Prostate gland (tissue), 2 donors: ENCODE results near the gene SMR3B. TPM values are rescaled to one million over a fixed set of nuclear protein-coding genes. Genes with fewer than 3 reads are reported as not detected.

Experiments
- DNase-seq: peaks from one replicate; pipeline ENCODE4 v3.0.0-alpha.2; 2019; ENCODE audit warnings: low spot score
- H3K27ac ChIP-seq, 2 donors: fragments of 200-600 bp; sonication (generic); 2 replicates each; pipeline ENCODE4 v1.5.1; 2017 to 2019
- H3K27me3 ChIP-seq: fragments of 200-600 bp; sonication (generic); replicated peaks from 2 replicates; pipeline ENCODE4 v1.5.1; 2019; ENCODE audit not compliant: insufficient read depth
- H3K36me3 ChIP-seq, 2 donors: fragments of 200-600 bp; sonication (generic); 1 replicate in 1 of 2; 2 replicates in 1 of 2; pipeline versions ENCODE4 v1.5.1 to v1.8.1; 2017 to 2019
- H3K4me1 ChIP-seq: fragments of 200-600 bp; sonication (generic); replicated peaks from 2 replicates; pipeline ENCODE4 v1.5.1; 2019
- H3K4me3 ChIP-seq, 2 donors: fragments of 200-600 bp; sonication (generic); 2 replicates each; pipeline ENCODE4 v1.5.1; 2017 to 2019
- H3K9me3 ChIP-seq: fragments of 200-600 bp; sonication (generic); 2 replicates; pipeline ENCODE4 v1.5.1; 2017
- POLR2AphosphoS5 ChIP-seq: sonication (generic); formaldehyde crosslinking; IDR thresholded peaks from one replicate; pipeline ENCODE4 v1.6.1; 2017; ENCODE audit warnings: antibody characterized with exemption
- WGBS: methylation state at CpG from one replicate; pipeline ENCODE4 v1.1.5; 2018; 5-methylcytosine and 5-hydroxymethylcytosine counted together
- intact Hi-C: fragments of 100-400 bp; cut with DNase I; formaldehyde crosslinking; loops from one replicate; pipeline ENCODE4 v1.14.2; 2022
- total RNA-seq, 2 donors: library from RNA; depleted of rRNA; stranded (reverse); fragments of >200 nt; gene quantifications; one replicate each; pipeline ENCODE4 v1.1.0, GENCODE V29; 2016

SMR3B gene
- total RNA-seq, 2 donors from 2014 or later: not detected

DNA sequence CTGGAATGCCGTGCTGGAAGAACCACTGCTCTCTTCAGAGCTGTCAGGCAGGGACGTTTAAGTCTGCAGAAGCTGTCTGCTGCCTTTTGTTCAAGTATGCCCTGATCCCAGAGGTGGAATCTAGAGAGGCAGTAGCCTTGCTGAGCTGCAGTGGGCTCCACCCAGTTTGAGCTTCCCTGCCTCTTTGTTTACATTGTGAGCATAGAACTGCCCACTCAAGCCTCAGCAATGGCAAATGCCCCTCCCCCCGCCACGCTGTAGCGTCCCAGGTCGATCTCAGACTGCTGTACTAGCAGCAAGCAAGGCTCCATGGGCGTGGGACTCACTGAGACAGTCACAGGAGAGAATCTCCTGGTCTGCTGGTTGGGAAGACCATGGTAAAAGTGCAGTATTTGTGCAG is 54.3 kb downstream of the SMR3B start:
- Histone ChIP-seq H3K27ac (no peak overlapping the region), H3K36me3 (no peaks in the 10 kb centered on the region), H3K4me1 (no peaks in the 10 kb centered on the region), H3K27me3 (no peaks in the 10 kb centered on the region), H3K9me3 (no peaks in the 10 kb centered on the region), H3K4me3 (no peak overlapping the region)
- no peak for DNase-seq
- intact Hi-C loops: no loop called here
- no peak for TF ChIP-seq POLR2AphosphoS5
- 65% methylated on average over 7 of the region's 7 CpGs for WGBS

Other genes starting within 250 kb of the SMR3B start
- gene PRR27, start 228.9 kb upstream of the SMR3B start, total RNA-seq: under 1 TPM in 1 of 2 donors, not detected in 1; 0.23 TPM
- 1 to 10 TPM in 1 of 2 donors, not detected in 1; 2.8 TPM for gene ODAM, start 187.4 kb upstream of the SMR3B start, total RNA-seq
- not detected for gene FDCSP, start 157.0 kb upstream of the SMR3B start, total RNA-seq
- not detected for gene CSN3, start 140.5 kb upstream of the SMR3B start, total RNA-seq
- gene CABS1, start 48.1 kb upstream of the SMR3B start, total RNA-seq: 1 to 10 TPM in 1 of 2 donors, not detected in 1; 2.4 TPM
- not detected for gene SMR3A, start 22.4 kb upstream of the SMR3B start, total RNA-seq
- gene OPRPN, start 14.8 kb downstream of the SMR3B start, total RNA-seq: not detected
- not detected for gene MUC7, start 89.1 kb downstream of the SMR3B start, total RNA-seq
- 10 to 100 TPM in 1 of 2 donors, not detected in 1; 10.1 TPM for gene AMTN, start 135.4 kb downstream of the SMR3B start, total RNA-seq
- gene AMBN, start 209.1 kb downstream of the SMR3B start, total RNA-seq: not detected
- gene ENAM, start 245.6 kb downstream of the SMR3B start, total RNA-seq: 1 to 10 TPM in 1 of 2 donors, under 1 TPM in 1; 0.09 to 2.1 TPM